Mesendoderm (in vitro differentiated cells): ENCODE data around the gene RAD52.
A peak's percentile ranks its signal among the peaks of the same experiment; 100 is the strongest.

Experiments
- DNase-seq: peaks from one replicate; pipeline ENCODE4 v3.0.0; 2013
- H2AK5ac ChIP-seq: 2 replicates; pipeline ENCODE4 v1.6.1; 2013; ENCODE audit warnings: low read length, inconsistent platforms
- H2BK120ac ChIP-seq: 2 replicates; pipeline ENCODE4 v1.6.1; 2013; ENCODE audit warnings: low read depth, mild to moderate bottlenecking, low read length, moderate library complexity, mixed read lengths
- H2BK15ac ChIP-seq: replicated peaks from 2 replicates; pipeline ENCODE4 v1.6.1; 2013; ENCODE audit warnings: low read depth, mild to moderate bottlenecking, moderate library complexity
- H2BK5ac ChIP-seq: 2 replicates; pipeline ENCODE4 v1.6.1; 2013; ENCODE audit warnings: low read length, inconsistent platforms
- H3K18ac ChIP-seq: 2 replicates; pipeline ENCODE4 v1.6.1; 2013; ENCODE audit warnings: mild to moderate bottlenecking, low read length, mixed read lengths
- H3K23ac ChIP-seq: one replicate; pipeline ENCODE4 v1.6.1; 2013; ENCODE audit warnings: low read length
- H3K27ac ChIP-seq: 2 replicates; pipeline ENCODE4 v1.5.1; 2013; ENCODE audit warnings: low read depth, mild to moderate bottlenecking, inconsistent platforms, low read length, moderate library complexity
- H3K27me3 ChIP-seq: 2 replicates; pipeline ENCODE4 v1.6.1; 2013; ENCODE audit warnings: low read length, control low read depth, mild to moderate bottlenecking, inconsistent platforms; ENCODE audit not compliant: insufficient read depth, poor library complexity
- H3K36me3 ChIP-seq: 2 replicates; pipeline ENCODE4 v1.6.1; 2013; ENCODE audit warnings: low read length, inconsistent platforms; ENCODE audit not compliant: control insufficient read depth, insufficient read depth
- H3K4ac ChIP-seq: one replicate; pipeline ENCODE4 v1.6.1; 2013; ENCODE audit warnings: low read depth, mild to moderate bottlenecking, low read length, moderate library complexity
- H3K4me1 ChIP-seq: 2 replicates; pipeline ENCODE4 v1.6.1; 2013; ENCODE audit warnings: low read depth, low read length, inconsistent platforms; ENCODE audit not compliant: control insufficient read depth
- H3K4me2 ChIP-seq: 2 replicates; pipeline ENCODE4 v1.6.1; 2013; ENCODE audit warnings: low read length
- H3K4me3 ChIP-seq: 2 replicates; pipeline ENCODE4 v1.5.1; 2013; ENCODE audit warnings: mild to moderate bottlenecking, low read length
- H3K56ac ChIP-seq: one replicate; pipeline ENCODE4 v1.6.1; 2013; ENCODE audit warnings: low read length
- H3K79me1 ChIP-seq: 2 replicates; pipeline ENCODE4 v1.6.1; 2013; ENCODE audit warnings: low read length, inconsistent platforms
- H3K79me2 ChIP-seq: 2 replicates; pipeline ENCODE4 v1.6.1; 2013; ENCODE audit warnings: mild to moderate bottlenecking, low read length; ENCODE audit not compliant: control insufficient read depth, insufficient read depth
- H3K9ac ChIP-seq: 2 replicates; pipeline ENCODE4 v1.6.1; 2013; ENCODE audit warnings: low read length, inconsistent platforms
- H4K5ac ChIP-seq: one replicate; pipeline ENCODE4 v1.6.1; 2013; ENCODE audit warnings: low read length
- H4K8ac ChIP-seq: one replicate; pipeline ENCODE4 v1.6.1; 2013; ENCODE audit warnings: low read depth, mild to moderate bottlenecking, control low read depth, low read length, moderate library complexity
- WGBS: extraction: QIAGEN DNeasy Blood & Tissue Kit; methylation state at CpG from one replicate; pipeline ENCODE4 v1.1.7; 2013; ENCODE audit warnings: low lambda C conversion rate, missing lambda C conversion rate; ENCODE audit not compliant: insufficient coverage; ENCODE audit errors: extremely low coverage; 5-methylcytosine and 5-hydroxymethylcytosine counted together

The RAD52 gene

DNA sequence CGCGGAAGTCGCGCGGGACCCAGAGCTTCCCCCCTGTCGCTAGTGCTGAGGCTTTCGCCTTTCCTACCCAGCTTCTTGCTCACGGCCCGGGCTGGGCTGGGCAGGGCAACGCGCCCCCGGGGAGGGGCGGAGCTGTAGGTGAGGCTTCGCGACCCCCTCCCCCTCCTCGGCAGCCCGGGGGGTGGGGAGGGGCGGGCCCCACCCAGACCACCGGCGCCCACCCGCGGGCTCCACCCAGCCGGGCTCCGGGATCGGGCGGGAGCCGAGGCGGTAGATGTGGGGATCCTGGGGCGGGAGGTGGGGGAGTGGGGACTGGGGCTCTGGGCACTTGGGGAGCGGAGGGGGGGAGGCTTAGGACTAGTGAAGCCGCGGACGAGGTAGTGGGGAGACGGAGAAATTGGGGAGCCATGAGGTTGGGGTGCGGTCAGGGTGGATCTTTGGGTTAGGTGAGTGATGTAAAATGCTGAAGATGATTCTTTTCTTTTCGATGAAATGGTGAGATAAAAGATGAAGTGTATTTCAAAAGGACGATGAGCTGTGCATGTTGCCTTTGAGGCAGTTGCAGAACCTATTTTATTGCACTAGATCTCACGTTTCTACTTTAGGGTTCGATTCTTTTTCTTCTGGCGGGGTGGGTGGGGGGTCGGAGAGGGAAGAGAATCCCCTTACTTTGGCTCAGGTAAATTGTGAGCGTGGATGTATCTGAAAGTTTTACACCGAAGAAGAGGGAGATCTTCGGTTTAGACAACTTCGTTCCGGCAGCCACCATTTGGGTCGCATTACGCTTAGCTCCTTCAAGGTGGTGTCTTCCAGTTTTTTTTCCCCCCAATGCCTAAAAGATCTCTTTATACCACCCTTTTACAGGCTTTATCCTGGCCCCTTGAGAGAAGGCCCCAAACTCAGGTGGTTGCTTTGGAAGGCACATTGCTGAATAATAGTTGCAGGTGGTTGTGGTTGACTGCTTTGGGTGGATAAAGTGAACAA is 42.1 kb upstream of the RAD52 start:
- Histone ChIP-seq H3K4me1 (no peaks in the 10 kb centered on the region), H3K4me2 (peak overlapping the region; percentile 30), H3K23ac (no peak overlapping the region), H2AK5ac (no peak overlapping the region), H3K27ac (peak overlapping the region; percentile 69), H2BK120ac (no peak overlapping the region), H3K9ac (peak overlapping the region; percentile 53), H3K18ac (peak overlapping the region; percentile 86), H3K56ac (peak overlapping the region; percentile 74), H4K5ac (no peak overlapping the region), H2BK5ac (no peak overlapping the region), H3K27me3 (no peaks in the 10 kb centered on the region), H3K4ac (peak overlapping the region; percentile 73), H3K4me3 (peak overlapping the region; percentile 34), H3K36me3 (no peaks in the 10 kb centered on the region), H2BK15ac (no peak overlapping the region), H3K79me2 (peaks cover 9% of the 10 kb centered on the region), H3K79me1 (peaks cover 1% of the 10 kb centered on the region), H4K8ac (no peak overlapping the region)
- no CpG with 5 or more reads among the region's 48 CpGs for WGBS
- peak; percentile 30 for DNase-seq

- H2BK120ac ChIP-seq: no peak within 1 kb of the TSS
- WGBS: no CpG with 5 or more reads among the region's 87 CpGs
- no peak within 1 kb of the TSS for H2BK15ac ChIP-seq
- no peak within 1 kb of the TSS for H4K5ac ChIP-seq
- no peak within 1 kb of the TSS for H4K8ac ChIP-seq
- no peaks in the 10 kb centered on the region for H3K4me1 ChIP-seq
- H3K56ac ChIP-seq: peak within 1 kb of the TSS; percentile 94
- no peaks in the 10 kb centered on the region for H3K36me3 ChIP-seq
- peak within 1 kb of the TSS; percentile 86 for H3K18ac ChIP-seq
- peak within 1 kb of the TSS; percentile 77 for H3K4me2 ChIP-seq
- H2BK5ac ChIP-seq: peak within 1 kb of the TSS; percentile 61
- H3K4ac ChIP-seq: peak within 1 kb of the TSS; percentile 81
- H3K4me3 ChIP-seq: peak within 1 kb of the TSS; percentile 60
- peak within 1 kb of the TSS; percentile 81 for H3K27ac ChIP-seq
- peak within 1 kb of the TSS; percentile 83 for H3K9ac ChIP-seq
- H3K79me2 ChIP-seq: peaks cover 7% of the 10 kb centered on the region
- no peaks in the 10 kb centered on the region for H3K27me3 ChIP-seq
- H2AK5ac ChIP-seq: no peak within 1 kb of the TSS
- no peak within 1 kb of the TSS for H3K23ac ChIP-seq
- DNase-seq: peak; percentile 92
- H3K79me1 ChIP-seq: peaks cover 1% of the 10 kb centered on the region
Measured at GRCh38 chr12:990661-991349, 41.3 kb upstream of the RAD52 start, which contains the start of gene ERC1. Gene ERC1 (plus strand): TSS chr12:991223. CDS start chr12:1027904, 36,681 bp downstream.

GRCh38 chr12:989751-990660 is 40.5 kb upstream of the RAD52 start:
- Histone ChIP-seq H3K56ac (peak overlapping the region; percentile 94), H3K4ac (peak overlapping the region; percentile 81), H3K23ac (no peak overlapping the region), H2BK15ac (no peak overlapping the region), H2BK5ac (peak overlapping the region; percentile 8), H3K27ac (peak overlapping the region; percentile 81), H2AK5ac (no peak overlapping the region), H4K8ac (no peak overlapping the region), H3K79me2 (peaks cover 4% of the 10 kb centered on the region), H4K5ac (no peak overlapping the region), H3K4me3 (peak overlapping the region; percentile 60), H3K79me1 (peaks cover 1% of the 10 kb centered on the region), H3K9ac (peak overlapping the region; percentile 83), H3K4me2 (peak overlapping the region; percentile 77), H3K36me3 (no peaks in the 10 kb centered on the region), H3K27me3 (no peaks in the 10 kb centered on the region), H3K4me1 (no peaks in the 10 kb centered on the region), H2BK120ac (no peak overlapping the region), H3K18ac (peak overlapping the region; percentile 46)
- no CpG with 5 or more reads among the region's 40 CpGs for WGBS
- DNase-seq: peak; percentile 61

GRCh38 chr12:989051-989450 is 39.6 kb upstream of the RAD52 start:
- no peak overlapping the region for H2BK120ac ChIP-seq
- H3K27ac ChIP-seq: no peak overlapping the region
- H3K4me3 ChIP-seq: no peak overlapping the region
- H3K56ac ChIP-seq: no peak overlapping the region
- no peak overlapping the region for H2BK5ac ChIP-seq
- no peak overlapping the region for H3K4me2 ChIP-seq
- no peak overlapping the region for H4K8ac ChIP-seq
- WGBS: no CpG with 5 or more reads among the region's 2 CpGs
- no peak for DNase-seq
- H3K27me3 ChIP-seq: no peaks in the 10 kb centered on the region
- no peak overlapping the region for H3K4ac ChIP-seq
- H4K5ac ChIP-seq: no peak overlapping the region
- no peak overlapping the region for H3K18ac ChIP-seq
- H3K36me3 ChIP-seq: no peaks in the 10 kb centered on the region
- H2AK5ac ChIP-seq: no peak overlapping the region
- no peaks in the 10 kb centered on the region for H3K4me1 ChIP-seq
- no peak overlapping the region for H2BK15ac ChIP-seq
- peaks cover 1% of the 10 kb centered on the region for H3K79me1 ChIP-seq
- H3K23ac ChIP-seq: no peak overlapping the region
- no peak overlapping the region for H3K9ac ChIP-seq
- H3K79me2 ChIP-seq: peaks cover 4% of the 10 kb centered on the region

- H3K4me2 ChIP-seq: no peak overlapping the region
- H3K4ac ChIP-seq: no peak overlapping the region
- H3K79me1 ChIP-seq: peaks cover 1% of the 10 kb centered on the region
- DNase-seq: peak; percentile 11
- H2BK15ac ChIP-seq: no peak overlapping the region
- H3K36me3 ChIP-seq: no peaks in the 10 kb centered on the region
- no peak overlapping the region for H3K4me3 ChIP-seq
- H2AK5ac ChIP-seq: no peak overlapping the region
- no peak overlapping the region for H4K8ac ChIP-seq
- H3K56ac ChIP-seq: no peak overlapping the region
- H3K9ac ChIP-seq: no peak overlapping the region
- no peak overlapping the region for H3K27ac ChIP-seq
- H4K5ac ChIP-seq: no peak overlapping the region
- no peak overlapping the region for H2BK5ac ChIP-seq
- no peaks in the 10 kb centered on the region for H3K4me1 ChIP-seq
- WGBS: no CpG with 5 or more reads among the region's 4 CpGs
- no peaks in the 10 kb centered on the region for H3K27me3 ChIP-seq
- H3K18ac ChIP-seq: no peak overlapping the region
- H3K23ac ChIP-seq: no peak overlapping the region
- no peak overlapping the region for H2BK120ac ChIP-seq
- peaks cover 4% of the 10 kb centered on the region for H3K79me2 ChIP-seq
Measured at GRCh38 chr12:988646-989045, 39.2 kb upstream of the RAD52 start.
